Retinal pigment epithelial cell (primary cell): ENCODE results near the gene TTC1.
"Not testable (repeated sequence)": the region's sequence is repeated elsewhere in the genome, so short reads cannot be mapped to it uniquely, and the experiment has no call there.

Experiments
- DNase-seq: peaks from one replicate; pipeline ENCODE4 v3.0.0-alpha.2; 2010; ENCODE audit warnings: low read depth
- H3K4me3 ChIP-seq: 2 replicates; pipeline ENCODE4 v1.5.1; 2011; ENCODE audit warnings: mild to moderate bottlenecking, low read length, control low read depth, moderate library complexity
- TF ChIP-seq, protein P1 (sequence below): conservative IDR thresholded peaks from 2 replicates; pipeline ENCODE4 v1.5.1; 2011; ENCODE audit warnings: low read depth, low read length, control low read depth, inconsistent platforms

Gene TTC1

GRCh38 chr5:160060001-160060400 is 51.1 kb downstream of the TTC1 start:
- TF ChIP-seq, protein P1, sequence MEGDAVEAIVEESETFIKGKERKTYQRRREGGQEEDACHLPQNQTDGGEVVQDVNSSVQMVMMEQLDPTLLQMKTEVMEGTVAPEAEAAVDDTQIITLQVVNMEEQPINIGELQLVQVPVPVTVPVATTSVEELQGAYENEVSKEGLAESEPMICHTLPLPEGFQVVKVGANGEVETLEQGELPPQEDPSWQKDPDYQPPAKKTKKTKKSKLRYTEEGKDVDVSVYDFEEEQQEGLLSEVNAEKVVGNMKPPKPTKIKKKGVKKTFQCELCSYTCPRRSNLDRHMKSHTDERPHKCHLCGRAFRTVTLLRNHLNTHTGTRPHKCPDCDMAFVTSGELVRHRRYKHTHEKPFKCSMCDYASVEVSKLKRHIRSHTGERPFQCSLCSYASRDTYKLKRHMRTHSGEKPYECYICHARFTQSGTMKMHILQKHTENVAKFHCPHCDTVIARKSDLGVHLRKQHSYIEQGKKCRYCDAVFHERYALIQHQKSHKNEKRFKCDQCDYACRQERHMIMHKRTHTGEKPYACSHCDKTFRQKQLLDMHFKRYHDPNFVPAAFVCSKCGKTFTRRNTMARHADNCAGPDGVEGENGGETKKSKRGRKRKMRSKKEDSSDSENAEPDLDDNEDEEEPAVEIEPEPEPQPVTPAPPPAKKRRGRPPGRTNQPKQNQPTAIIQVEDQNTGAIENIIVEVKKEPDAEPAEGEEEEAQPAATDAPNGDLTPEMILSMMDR, result no peak

GRCh38 chr5:160061770-160062169 is 52.8 kb downstream of the TTC1 start:
- H3K4me3 ChIP-seq, result no peak overlapping the region
- TF ChIP-seq, protein P1, result no peak
- DNase-seq, result no peak

More at GRCh38 chr5:160060001-160060400, 51.1 kb downstream of the TTC1 start:
- no peak overlapping the region for H3K4me3 ChIP-seq
- DNase-seq, result no peak

GRCh38 chr5:160064417-160064810 is 55.5 kb downstream of the TTC1 start:
- H3K4me3 ChIP-seq, result no peak overlapping the region
- TF ChIP-seq, protein P1, result no peak
- no peak for DNase-seq

DNA sequence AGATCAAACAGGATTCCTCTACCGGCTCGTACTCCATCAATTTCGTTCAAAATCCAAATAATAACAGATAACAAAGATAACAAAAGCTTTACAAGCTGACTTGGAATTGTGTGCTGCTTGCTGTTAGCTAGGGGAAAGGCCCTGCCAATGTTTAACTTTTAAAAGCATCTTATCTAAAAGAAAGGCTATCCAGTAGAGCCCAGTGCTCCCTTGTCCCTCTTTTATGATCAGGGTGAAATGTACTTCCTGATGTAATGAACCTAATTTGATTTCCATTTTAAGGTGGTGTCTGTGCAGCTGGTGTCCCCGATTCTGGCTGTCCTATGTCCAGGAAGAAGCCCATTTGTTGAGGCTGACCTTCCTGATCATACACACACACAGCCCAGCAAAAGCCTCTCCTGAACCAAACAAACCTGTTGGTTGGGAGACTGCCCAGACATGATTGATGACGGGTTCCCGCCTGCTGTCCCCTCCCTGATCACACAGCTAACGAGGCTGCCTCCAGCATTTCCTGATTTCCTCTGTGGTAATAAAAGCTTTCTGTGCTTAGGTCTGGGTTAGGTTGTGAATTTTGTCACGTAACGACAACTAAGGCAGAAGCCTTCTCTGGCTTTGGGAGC is 56.2 kb downstream of the TTC1 start:
- H3K4me3 ChIP-seq, result no peak overlapping the region
- no peak for DNase-seq

DNA sequence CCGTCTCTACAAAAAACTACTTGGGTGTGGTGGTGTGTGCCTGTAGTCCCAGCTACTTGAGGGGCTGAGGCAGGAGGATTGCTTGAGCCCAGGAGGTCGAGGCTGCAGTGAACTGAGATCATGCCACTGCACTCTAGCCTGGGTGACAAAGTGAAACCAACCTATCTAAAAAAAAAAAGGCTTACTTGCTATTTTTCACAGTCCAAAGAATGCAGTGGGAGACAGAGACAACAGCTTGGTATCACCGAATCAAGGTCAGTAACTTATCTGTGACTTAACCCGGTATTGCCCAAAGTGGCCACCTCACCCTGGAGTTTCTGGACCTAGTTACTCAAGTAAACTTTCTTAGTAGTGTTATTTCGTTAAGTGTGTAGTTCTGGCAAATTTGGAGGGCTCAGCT is 60.2 kb downstream of the TTC1 start:
- H3K4me3 ChIP-seq, DNase-seq: not testable (repeated sequence)

More for the DNA sequence above, 56.2 kb downstream of the TTC1 start:
- TF ChIP-seq, protein P1, result no peak

DNA sequence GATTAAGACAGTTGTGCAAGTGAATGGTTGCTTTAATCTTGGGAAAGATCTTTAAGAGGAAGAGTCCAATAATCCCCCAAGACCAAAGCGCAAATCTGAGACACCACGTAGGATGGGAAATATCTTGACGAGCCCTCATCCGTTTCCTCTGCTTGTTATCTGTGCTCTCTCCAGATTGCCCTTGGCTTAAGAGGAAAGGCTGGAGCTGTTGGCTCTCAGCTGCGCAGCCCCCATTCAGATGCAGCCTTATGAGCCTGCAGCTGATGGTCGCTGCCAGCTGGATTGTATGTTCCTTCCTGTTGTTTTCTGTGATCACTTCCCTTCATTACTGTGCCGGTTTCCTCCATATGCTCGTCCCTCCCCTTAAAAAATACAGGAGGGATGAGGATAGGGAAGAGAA is 62.6 kb downstream of the TTC1 start:
- no peak overlapping the region for H3K4me3 ChIP-seq
- DNase-seq, result no peak
- TF ChIP-seq, protein P1, result no peak

DNA sequence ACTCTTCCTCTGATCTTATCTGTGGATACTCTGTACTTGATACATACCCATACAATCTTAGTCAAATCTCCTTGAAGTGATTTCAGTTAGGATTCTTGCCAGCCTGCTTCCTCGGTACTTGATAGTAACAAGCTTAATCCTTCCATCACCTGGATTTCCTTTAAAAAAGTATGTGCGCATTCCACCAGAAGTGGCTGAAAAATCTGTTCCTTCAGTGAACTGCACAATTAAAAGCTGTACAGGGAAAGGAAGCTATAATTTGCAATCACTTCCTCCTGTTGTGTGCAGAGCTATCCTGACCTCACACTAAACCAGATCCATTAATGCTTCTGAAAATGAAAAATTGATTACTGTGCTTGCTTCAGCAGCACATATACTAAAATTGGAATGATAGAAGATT is 63.0 kb downstream of the TTC1 start:
- DNase-seq, result no peak
- TF ChIP-seq, protein P1, result no peak
- no peak overlapping the region for H3K4me3 ChIP-seq
